Fibroblast of skin of right biceps (primary cell): ENCODE data around the gene GPT2.

Source experiments
- DNase-seq: peaks from one replicate; pipeline ENCODE4 v3.0.0-alpha.2; 2013

GPT2 gene

GRCh38 chr16:46883690-46884512, at the start of gene GPT2:
Gene GPT2 (plus strand): TSS chr16:46884362. CDS start chr16:46884716, 354 bp downstream.
- peak; percentile 96 for DNase-seq

- no peak for DNase-seq
These were observed 47.3 kb upstream of the GPT2 start for GRCh38 chr16:46836534-46837530.

GRCh38 chr16:46839986-46840443, 44.1 kb upstream of the GPT2 start:
- no peak for DNase-seq

- no peak for DNase-seq
These were observed 41.8 kb upstream of the GPT2 start for GRCh38 chr16:46842192-46842895.

GRCh38 chr16:46843898-46844642, 40.1 kb upstream of the GPT2 start:
- no peak for DNase-seq

GRCh38 chr16:46844771-46845170, 39.4 kb upstream of the GPT2 start:
- DNase-seq = peak; percentile 18

- DNase-seq = no peak
These were observed 38.2 kb upstream of the GPT2 start for GRCh38 chr16:46845952-46846351.

GRCh38 chr16:46848768-46849764, 35.1 kb upstream of the GPT2 start:
- DNase-seq = no peak

- DNase-seq = no peak
These were observed 33.3 kb upstream of the GPT2 start for GRCh38 chr16:46850619-46851555.

- DNase-seq = no peak
These were observed 32.0 kb upstream of the GPT2 start for GRCh38 chr16:46852130-46852529.

GRCh38 chr16:46853713-46854443, 30.3 kb upstream of the GPT2 start:
- DNase-seq = peak; percentile 55

GRCh38 chr16:46854846-46855245, 29.3 kb upstream of the GPT2 start:
- no peak for DNase-seq

- DNase-seq = no peak
These were observed 28.8 kb upstream of the GPT2 start for GRCh38 chr16:46855389-46855788.

GRCh38 chr16:46857368-46857945, 26.7 kb upstream of the GPT2 start:
- peak; percentile 56 for DNase-seq

- DNase-seq = no peak
These were observed 26.0 kb upstream of the GPT2 start for GRCh38 chr16:46858151-46858550.

- peak; percentile 86 for DNase-seq
These were observed 24.4 kb upstream of the GPT2 start for GRCh38 chr16:46859719-46860152.

- DNase-seq = no peak
These were observed 21.4 kb upstream of the GPT2 start for GRCh38 chr16:46862555-46863447.
